Transverse colon (tissue), 4 donors: ENCODE results near the gene NOL8.

Source experiments
- EP300 ChIP-seq: sonication (generic); formaldehyde crosslinking; IDR thresholded peaks from one replicate; pipeline ENCODE4 v1.6.1; 2017; ENCODE audit warnings: antibody characterized with exemption, low read depth
- POLR2A ChIP-seq: fragments of 450-650 bp; IDR thresholded peaks from one replicate; pipeline ENCODE4 v1.6.1; 2016; ENCODE audit warnings: antibody characterized with exemption, mild to moderate bottlenecking, moderate library complexity
- POLR2AphosphoS5 ChIP-seq, 3 donors: sonication (generic); formaldehyde crosslinking; IDR thresholded peaks; one replicate each; pipeline ENCODE4 v1.6.1; 2016; ENCODE audit warnings: antibody characterized with exemption in 3 of 3
- TF ChIP-seq, protein P1 (sequence below), 5 experiments: fragments of 200-600 bp in 3 of 5; fragments of 450-650 bp in 2 of 5; sonication (generic) in 3 of 5; IDR thresholded peaks; 1 replicate in 2 of 5; 2 replicates in 3 of 5; pipeline ENCODE4 v1.5.1; 2016 to 2017; ENCODE audit warnings: antibody characterized with exemption in 5 of 5, inconsistent platforms in 3 of 5, mild to moderate bottlenecking in 2 of 5, moderate library complexity in 1 of 5

- TF ChIP-seq, protein P1, sequence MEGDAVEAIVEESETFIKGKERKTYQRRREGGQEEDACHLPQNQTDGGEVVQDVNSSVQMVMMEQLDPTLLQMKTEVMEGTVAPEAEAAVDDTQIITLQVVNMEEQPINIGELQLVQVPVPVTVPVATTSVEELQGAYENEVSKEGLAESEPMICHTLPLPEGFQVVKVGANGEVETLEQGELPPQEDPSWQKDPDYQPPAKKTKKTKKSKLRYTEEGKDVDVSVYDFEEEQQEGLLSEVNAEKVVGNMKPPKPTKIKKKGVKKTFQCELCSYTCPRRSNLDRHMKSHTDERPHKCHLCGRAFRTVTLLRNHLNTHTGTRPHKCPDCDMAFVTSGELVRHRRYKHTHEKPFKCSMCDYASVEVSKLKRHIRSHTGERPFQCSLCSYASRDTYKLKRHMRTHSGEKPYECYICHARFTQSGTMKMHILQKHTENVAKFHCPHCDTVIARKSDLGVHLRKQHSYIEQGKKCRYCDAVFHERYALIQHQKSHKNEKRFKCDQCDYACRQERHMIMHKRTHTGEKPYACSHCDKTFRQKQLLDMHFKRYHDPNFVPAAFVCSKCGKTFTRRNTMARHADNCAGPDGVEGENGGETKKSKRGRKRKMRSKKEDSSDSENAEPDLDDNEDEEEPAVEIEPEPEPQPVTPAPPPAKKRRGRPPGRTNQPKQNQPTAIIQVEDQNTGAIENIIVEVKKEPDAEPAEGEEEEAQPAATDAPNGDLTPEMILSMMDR (IDR thresholded peaks at IDR 0.05): no peak
- TF ChIP-seq EP300: no peak
- TF ChIP-seq POLR2AphosphoS5 (IDR thresholded peaks at IDR 0.05): no peak
- no peak for TF ChIP-seq POLR2A
Measured at GRCh38 chr9:92315456-92315855, 9.7 kb downstream of the NOL8 start.
